Stimulated activated CD8-positive, alpha-beta memory T cell treated with anti-CD3 and anti-CD28 coated beads, Interleukin-4, amount 100 ng/mL, for 24 hours (primary cell): Measurements from ENCODE around the gene THEMIS.
"Not testable (repeated sequence)": the region's sequence is repeated elsewhere in the genome, so short reads cannot be mapped to it uniquely, and the experiment has no call there.

ENCODE experiments used
- DNase-seq: peaks from one replicate; pipeline ENCODE4 v3.0.0-alpha.2; 2020; ENCODE audit warnings: low read depth

THEMIS gene

GRCh38 chr6:127718694-127719093 lies 182.2 kb downstream of the THEMIS start:
- DNase-seq = no peak

- no peak for DNase-seq
Measured at GRCh38 chr6:127717384-127717783, 183.5 kb downstream of the THEMIS start.

- DNase-seq = no peak
Measured at GRCh38 chr6:127716465-127716864, 184.4 kb downstream of the THEMIS start.

- DNase-seq = no peak
Measured at GRCh38 chr6:127710668-127711067, 190.2 kb downstream of the THEMIS start.

GRCh38 chr6:127706216-127706615 lies 194.6 kb downstream of the THEMIS start:
- DNase-seq = no peak

GRCh38 chr6:127695108-127695507 lies 205.8 kb downstream of the THEMIS start:
- no peak for DNase-seq

- DNase-seq = no peak
Measured at GRCh38 chr6:127691146-127691545, 209.7 kb downstream of the THEMIS start.

GRCh38 chr6:127690588-127690987 lies 210.3 kb downstream of the THEMIS start:
- no peak for DNase-seq

- DNase-seq = no peak
Measured at GRCh38 chr6:127690092-127690491, 210.8 kb downstream of the THEMIS start.

GRCh38 chr6:127687490-127687889 lies 213.4 kb downstream of the THEMIS start:
- DNase-seq = not testable (repeated sequence)

GRCh38 chr6:127686084-127686483 lies 214.8 kb downstream of the THEMIS start:
- DNase-seq = no peak

GRCh38 chr6:127684501-127684900 lies 216.4 kb downstream of the THEMIS start:
- DNase-seq = no peak
